Kidney epithelial cell (primary cell): ENCODE results near the gene CKLF. TPM values are rescaled to one million over a fixed set of nuclear protein-coding genes. Genes with fewer than 3 reads are reported as not detected.

ENCODE experiments used
- DNase-seq: peaks from one replicate; pipeline ENCODE4 v3.0.0-alpha.2; 2010; ENCODE audit warnings: low read depth
- H3K27me3 ChIP-seq: 2 replicates; pipeline ENCODE4 v1.6.0; 2011; ENCODE audit warnings: low read length; ENCODE audit not compliant: control insufficient read depth, insufficient read depth
- H3K36me3 ChIP-seq: 2 replicates; pipeline ENCODE4 v1.5.1; 2011; ENCODE audit warnings: low read length; ENCODE audit not compliant: control insufficient read depth, insufficient read depth
- H3K4me3 ChIP-seq: 2 replicates; pipeline ENCODE4 v1.5.1; 2011; ENCODE audit warnings: low read depth, mild to moderate bottlenecking, control low read depth, low read length
- total RNA-seq: library from RNA; depleted of rRNA; stranded (reverse); fragments of >200 nt; gene quantifications from 2 replicates; pipeline ENCODE4 v1.2.3, GENCODE V29; 2015
- TF ChIP-seq, protein P1 (sequence below): IDR thresholded peaks from 2 replicates; pipeline ENCODE4 v1.5.1; 2011; ENCODE audit warnings: mild to moderate bottlenecking, moderate library complexity, low read length, control low read depth, inconsistent platforms; ENCODE audit not compliant: insufficient read depth, poor library complexity, severe bottlenecking

Gene CKLF
- total RNA-seq, 1 donor from 2014 or later: 129 TPM

DNA sequence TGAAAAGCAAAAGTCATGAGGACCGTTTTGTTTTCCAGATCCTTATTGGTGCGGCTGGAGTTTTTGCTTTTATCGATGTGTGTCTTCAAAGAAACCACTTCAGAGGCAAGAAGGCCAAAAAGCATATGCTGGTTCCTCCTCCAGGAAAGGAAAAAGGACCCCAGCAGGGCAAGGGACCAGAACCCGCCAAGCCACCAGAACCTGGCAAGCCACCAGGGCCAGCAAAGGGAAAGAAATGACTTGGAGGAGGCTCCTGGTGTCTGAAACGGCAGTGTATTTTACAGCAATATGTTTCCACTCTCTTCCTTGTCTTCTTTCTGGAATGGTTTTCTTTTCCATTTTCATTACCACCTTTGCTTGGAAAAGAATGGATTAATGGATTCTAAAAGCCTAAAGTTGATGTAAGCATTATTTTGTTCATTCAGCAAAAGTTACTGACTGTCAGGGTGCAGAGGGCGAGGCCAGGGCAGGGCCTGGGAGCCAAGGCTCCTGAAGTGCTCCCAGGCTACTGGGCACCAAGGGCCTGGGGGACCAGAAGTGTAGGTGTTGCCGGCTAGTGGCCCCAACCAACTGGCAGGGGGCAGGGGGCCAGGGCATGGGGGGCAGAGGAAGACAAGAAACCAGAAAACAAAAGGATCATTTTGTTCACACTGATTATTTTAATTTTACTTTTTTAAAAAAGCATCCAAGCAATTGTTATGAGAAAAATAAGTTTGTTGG is 35.7 kb downstream of the CKLF start:
- TF ChIP-seq, protein P1, sequence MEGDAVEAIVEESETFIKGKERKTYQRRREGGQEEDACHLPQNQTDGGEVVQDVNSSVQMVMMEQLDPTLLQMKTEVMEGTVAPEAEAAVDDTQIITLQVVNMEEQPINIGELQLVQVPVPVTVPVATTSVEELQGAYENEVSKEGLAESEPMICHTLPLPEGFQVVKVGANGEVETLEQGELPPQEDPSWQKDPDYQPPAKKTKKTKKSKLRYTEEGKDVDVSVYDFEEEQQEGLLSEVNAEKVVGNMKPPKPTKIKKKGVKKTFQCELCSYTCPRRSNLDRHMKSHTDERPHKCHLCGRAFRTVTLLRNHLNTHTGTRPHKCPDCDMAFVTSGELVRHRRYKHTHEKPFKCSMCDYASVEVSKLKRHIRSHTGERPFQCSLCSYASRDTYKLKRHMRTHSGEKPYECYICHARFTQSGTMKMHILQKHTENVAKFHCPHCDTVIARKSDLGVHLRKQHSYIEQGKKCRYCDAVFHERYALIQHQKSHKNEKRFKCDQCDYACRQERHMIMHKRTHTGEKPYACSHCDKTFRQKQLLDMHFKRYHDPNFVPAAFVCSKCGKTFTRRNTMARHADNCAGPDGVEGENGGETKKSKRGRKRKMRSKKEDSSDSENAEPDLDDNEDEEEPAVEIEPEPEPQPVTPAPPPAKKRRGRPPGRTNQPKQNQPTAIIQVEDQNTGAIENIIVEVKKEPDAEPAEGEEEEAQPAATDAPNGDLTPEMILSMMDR: no peak
- no peak for DNase-seq
- Histone ChIP-seq H3K4me3 (no peak overlapping the region), H3K36me3 (no peaks in the 10 kb centered on the region), H3K27me3 (no peaks in the 10 kb centered on the region)

DNA sequence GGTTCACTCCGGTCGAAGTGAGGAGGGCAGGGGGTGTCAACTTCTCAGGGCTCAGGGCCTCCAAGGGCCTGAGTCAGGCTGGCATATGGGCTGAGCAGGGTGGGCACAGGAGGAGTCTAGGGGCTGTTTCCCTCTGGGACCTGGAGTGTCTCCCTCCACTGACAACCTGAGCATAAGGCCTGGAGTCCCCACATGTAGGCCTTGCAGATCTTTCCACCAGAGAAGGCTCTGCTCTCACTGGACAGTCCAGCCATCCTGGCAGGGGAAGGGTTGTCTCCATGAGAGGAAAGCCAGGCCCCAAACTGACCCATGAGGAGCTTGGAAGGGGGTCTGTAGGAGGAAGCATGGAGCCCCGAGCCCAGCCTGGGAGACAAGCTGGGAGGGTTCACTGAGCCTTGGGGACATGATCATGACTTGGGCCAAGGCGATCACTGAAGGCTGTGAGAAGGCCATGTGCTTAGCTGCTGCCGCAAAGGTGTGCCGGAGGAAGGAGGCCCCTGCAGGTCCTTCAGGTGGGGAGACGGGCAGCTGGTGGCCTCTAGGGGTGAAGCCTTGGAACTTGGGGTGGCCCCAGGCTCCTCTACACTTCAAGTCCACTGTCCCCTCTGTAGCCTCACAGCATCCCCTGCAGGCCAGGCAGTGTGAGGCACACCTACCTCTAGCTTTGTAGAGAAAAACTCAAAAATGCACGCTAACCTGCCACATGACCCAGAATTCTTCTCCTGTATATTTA is 36.8 kb downstream of the CKLF start:
- no peak for DNase-seq
- TF ChIP-seq, protein P1: peak; percentile 65
- Histone ChIP-seq H3K4me3 (no peak overlapping the region), H3K36me3 (no peaks in the 10 kb centered on the region), H3K27me3 (no peaks in the 10 kb centered on the region)

DNA sequence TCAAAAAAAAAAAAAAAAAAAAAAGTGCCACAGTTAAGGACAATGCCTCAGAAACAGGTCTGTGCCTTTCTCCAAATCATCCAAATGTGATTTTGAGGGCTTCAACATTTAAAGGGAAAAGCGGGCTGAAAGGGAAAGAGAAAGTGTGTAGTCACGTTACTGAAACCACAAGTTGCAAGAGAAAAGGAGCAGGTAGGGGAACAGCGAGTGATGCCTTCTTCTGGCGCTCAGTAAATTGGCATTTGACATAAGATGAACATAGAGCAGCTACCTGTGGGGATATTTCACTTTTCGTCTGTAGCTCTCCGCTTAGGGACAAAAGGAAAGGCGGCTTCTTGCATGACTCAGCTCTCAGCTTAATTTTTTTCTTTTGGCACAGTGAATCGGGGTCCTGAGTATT is 37.9 kb downstream of the CKLF start:
- DNase-seq: no peak
- H3K4me3 ChIP-seq: no peak overlapping the region
- TF ChIP-seq, protein P1: no peak
- no peaks in the 10 kb centered on the region for H3K27me3 ChIP-seq
- H3K36me3 ChIP-seq: no peaks in the 10 kb centered on the region

DNA sequence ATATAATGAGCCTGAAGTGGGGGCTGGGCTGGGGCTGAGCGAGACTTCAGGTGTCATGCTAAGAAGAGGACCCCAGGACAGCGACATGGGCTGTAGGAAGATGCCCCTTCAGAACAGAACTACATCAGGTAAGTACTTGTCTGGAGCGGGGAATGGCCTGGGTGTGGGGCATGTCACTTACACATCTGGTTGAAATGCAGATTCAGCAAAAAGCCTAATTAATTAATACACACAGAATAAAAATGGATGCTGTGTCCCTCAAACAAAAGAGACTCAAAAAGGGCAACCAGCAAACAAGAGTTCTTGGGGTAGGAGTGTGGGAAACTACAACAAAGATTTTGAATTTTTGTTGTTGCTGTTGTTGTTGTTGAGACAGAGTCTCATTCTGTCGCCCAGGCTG is 38.6 kb downstream of the CKLF start:
- H3K36me3 ChIP-seq: no peaks in the 10 kb centered on the region
- TF ChIP-seq, protein P1: no peak
- DNase-seq: no peak

DNA sequence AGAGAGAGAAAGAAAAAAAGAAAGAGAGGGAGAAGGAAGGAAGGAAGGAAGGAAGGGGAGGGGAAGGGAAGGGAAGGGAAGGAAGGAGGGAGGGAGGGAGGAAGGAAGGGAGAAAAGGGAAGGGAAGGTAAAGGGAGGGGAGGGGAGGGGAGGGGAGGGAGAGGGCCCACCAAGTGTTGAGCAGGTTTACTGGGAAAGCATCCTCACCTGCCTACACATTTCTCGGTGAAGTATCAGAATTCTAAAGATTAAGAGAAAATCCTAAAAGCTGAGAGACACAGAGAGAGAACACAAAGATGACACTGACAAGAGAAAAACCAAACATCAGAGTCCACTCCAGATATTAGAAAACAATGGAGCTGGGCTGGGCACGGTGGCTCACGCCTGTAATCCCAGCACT is 39.9 kb downstream of the CKLF start:
- H3K36me3 ChIP-seq: no peaks in the 10 kb centered on the region
- TF ChIP-seq, protein P1: no peak
- H3K4me3 ChIP-seq: no peak overlapping the region
- H3K27me3 ChIP-seq: no peaks in the 10 kb centered on the region
- DNase-seq: no peak

More for the DNA sequence above, 38.6 kb downstream of the CKLF start:
- no peak overlapping the region for H3K4me3 ChIP-seq
- H3K27me3 ChIP-seq: no peaks in the 10 kb centered on the region

DNA sequence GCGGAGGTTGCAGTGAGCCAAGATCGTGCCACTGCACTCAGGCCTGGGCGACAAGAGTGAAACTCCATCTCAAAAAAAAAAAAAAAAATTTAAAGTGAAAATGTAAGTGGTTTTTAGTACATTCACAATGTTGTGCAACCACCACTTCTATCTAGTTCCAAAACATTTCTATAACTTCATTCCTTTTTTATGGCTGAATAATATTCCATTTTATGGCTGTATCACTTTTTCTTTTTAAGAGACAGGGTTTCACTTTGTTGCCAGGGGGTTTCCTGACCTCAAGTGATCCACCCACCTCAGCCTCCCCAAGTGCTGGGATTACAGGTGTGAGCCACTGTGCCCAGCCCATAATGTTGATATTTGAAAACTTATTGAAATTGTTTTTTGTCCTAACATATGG is 40.4 kb downstream of the CKLF start:
- no peaks in the 10 kb centered on the region for H3K27me3 ChIP-seq
- H3K4me3 ChIP-seq: no peak overlapping the region
- no peak for DNase-seq
- H3K36me3 ChIP-seq: no peaks in the 10 kb centered on the region
- TF ChIP-seq, protein P1: no peak
